ENCODE results near the gene MACROD2. TPM values are rescaled to one million over a fixed set of nuclear protein-coding genes. Genes with fewer than 3 reads are reported as not detected.

The MACROD2 gene
- total and polyA plus RNA-seq, 2 experiments from 2014 or later, result 2.8 to 4.3 TPM

DNA sequence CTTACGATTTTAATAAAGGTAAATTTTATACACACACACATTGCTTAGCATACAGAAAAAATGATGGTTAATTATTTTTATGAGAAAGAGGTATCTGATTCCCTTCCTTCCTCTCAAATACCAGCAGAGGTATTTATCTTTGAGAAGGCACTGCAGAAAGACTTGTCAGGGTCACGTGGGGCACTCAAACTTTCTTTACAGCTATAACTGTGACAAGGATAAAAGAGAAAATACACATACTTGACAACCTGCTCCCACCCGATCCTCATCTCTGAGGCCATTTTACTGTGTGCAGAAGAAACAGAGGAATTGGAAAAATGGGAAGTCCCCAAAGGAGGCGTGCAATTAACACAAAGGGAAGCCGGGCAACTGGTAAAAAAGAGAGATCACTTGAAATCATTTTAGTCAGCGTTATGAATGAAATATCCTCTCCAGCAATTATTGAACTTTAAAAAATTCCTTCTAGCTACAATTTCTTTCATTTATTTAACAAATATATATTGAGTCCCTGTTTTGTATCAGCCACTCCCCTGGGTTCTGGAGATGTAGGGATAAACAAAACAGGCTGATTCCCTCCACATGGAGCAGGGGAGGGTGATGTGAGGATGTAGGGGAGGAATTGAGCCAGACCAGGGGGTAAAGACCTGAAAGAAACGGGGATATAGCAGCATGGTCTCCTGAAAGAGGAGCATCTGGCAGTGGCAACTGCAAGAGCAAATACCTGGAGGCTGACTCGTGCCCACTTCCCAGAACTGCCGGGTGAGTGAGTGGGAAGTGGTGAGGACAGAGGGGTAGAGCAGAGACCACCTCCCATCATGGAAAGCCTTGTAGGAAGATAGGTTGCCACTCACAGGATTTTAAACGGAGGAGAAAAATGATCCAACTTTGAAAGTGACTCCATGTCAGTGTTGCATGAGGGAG, 2067.6 kb downstream of the MACROD2 start:
- peaks cover 4% of the 10 kb centered on the region for H3K27me3 Mint-ChIP-seq (ENCODE audit: insufficient read depth, low read depth, poor library complexity)
- H3K27ac Mint-ChIP-seq, result no peak overlapping the region
- H3K9me3 Mint-ChIP-seq, result peaks cover 2% of the 10 kb centered on the region; the same call in 1 of the 3 replicates
- TF ChIP-seq EZH2phosphoT487 (IDR thresholded peaks at IDR 0.05; ENCODE audit: unreplicated experiment), result no peak
- no peak for TF ChIP-seq NANOG (IDR thresholded peaks at IDR 0.05; ENCODE audit: borderline replicate concordance)
- TF ChIP-seq, protein P1, sequence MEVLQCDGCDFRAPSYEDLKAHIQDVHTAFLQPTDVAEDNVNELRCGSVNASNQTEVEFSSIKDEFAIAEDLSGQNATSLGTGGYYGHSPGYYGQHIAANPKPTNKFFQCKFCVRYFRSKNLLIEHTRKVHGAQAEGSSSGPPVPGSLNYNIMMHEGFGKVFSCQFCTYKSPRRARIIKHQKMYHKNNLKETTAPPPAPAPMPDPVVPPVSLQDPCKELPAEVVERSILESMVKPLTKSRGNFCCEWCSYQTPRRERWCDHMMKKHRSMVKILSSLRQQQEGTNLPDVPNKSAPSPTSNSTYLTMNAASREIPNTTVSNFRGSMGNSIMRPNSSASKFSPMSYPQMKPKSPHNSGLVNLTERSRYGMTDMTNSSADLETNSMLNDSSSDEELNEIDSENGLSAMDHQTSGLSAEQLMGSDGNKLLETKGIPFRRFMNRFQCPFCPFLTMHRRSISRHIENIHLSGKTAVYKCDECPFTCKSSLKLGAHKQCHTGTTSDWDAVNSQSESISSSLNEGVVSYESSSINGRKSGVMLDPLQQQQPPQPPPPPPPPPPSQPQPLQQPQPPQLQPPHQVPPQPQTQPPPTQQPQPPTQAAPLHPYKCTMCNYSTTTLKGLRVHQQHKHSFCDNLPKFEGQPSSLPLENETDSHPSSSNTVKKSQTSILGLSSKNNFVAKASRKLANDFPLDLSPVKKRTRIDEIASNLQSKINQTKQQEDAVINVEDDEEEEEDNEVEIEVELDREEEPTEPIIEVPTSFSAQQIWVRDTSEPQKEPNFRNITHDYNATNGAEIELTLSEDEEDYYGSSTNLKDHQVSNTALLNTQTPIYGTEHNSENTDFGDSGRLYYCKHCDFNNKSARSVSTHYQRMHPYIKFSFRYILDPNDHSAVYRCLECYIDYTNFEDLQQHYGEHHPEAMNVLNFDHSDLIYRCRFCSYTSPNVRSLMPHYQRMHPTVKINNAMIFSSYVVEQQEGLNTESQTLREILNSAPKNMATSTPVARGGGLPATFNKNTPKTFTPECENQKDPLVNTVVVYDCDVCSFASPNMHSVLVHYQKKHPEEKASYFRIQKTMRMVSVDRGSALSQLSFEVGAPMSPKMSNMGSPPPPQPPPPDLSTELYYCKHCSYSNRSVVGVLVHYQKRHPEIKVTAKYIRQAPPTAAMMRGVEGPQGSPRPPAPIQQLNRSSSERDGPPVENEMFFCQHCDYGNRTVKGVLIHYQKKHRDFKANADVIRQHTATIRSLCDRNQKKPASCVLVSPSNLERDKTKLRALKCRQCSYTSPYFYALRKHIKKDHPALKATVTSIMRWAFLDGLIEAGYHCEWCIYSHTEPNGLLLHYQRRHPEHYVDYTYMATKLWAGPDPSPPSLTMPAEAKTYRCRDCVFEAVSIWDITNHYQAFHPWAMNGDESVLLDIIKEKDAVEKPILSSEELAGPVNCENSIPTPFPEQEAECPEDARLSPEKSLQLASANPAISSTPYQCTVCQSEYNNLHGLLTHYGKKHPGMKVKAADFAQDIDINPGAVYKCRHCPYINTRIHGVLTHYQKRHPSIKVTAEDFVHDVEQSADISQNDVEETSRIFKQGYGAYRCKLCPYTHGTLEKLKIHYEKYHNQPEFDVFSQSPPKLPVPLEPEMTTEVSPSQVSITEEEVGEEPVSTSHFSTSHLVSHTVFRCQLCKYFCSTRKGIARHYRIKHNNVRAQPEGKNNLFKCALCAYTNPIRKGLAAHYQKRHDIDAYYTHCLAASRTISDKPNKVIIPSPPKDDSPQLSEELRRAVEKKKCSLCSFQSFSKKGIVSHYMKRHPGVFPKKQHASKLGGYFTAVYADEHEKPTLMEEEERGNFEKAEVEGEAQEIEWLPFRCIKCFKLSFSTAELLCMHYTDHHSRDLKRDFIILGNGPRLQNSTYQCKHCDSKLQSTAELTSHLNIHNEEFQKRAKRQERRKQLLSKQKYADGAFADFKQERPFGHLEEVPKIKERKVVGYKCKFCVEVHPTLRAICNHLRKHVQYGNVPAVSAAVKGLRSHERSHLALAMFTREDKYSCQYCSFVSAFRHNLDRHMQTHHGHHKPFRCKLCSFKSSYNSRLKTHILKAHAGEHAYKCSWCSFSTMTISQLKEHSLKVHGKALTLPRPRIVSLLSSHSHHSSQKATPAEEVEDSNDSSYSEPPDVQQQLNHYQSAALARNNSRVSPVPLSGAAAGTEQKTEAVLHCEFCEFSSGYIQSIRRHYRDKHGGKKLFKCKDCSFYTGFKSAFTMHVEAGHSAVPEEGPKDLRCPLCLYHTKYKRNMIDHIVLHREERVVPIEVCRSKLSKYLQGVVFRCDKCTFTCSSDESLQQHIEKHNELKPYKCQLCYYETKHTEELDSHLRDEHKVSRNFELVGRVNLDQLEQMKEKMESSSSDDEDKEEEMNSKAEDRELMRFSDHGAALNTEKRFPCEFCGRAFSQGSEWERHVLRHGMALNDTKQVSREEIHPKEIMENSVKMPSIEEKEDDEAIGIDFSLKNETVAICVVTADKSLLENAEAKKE (CRISPR knock-in tag; IDR thresholded peaks at IDR 0.05), result no peak
- TF ChIP-seq, protein P2, sequence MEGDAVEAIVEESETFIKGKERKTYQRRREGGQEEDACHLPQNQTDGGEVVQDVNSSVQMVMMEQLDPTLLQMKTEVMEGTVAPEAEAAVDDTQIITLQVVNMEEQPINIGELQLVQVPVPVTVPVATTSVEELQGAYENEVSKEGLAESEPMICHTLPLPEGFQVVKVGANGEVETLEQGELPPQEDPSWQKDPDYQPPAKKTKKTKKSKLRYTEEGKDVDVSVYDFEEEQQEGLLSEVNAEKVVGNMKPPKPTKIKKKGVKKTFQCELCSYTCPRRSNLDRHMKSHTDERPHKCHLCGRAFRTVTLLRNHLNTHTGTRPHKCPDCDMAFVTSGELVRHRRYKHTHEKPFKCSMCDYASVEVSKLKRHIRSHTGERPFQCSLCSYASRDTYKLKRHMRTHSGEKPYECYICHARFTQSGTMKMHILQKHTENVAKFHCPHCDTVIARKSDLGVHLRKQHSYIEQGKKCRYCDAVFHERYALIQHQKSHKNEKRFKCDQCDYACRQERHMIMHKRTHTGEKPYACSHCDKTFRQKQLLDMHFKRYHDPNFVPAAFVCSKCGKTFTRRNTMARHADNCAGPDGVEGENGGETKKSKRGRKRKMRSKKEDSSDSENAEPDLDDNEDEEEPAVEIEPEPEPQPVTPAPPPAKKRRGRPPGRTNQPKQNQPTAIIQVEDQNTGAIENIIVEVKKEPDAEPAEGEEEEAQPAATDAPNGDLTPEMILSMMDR (conservative IDR thresholded peaks at IDR 0.05; ENCODE audit: low read depth in 2 of 2), result no peak
- H3K36me3 Mint-ChIP-seq (ENCODE audit: low read depth), result no peaks in the 10 kb centered on the region
- H3K9me2 ChIP-seq (ENCODE audit: insufficient read depth), result peaks cover 29% of the 10 kb centered on the region
- no peaks in the 10 kb centered on the region for H3K27me3 ChIP-seq (ENCODE audit: insufficient read depth)
- no peak overlapping the region for H3K4me2 ChIP-seq
- peaks cover 39% of the 10 kb centered on the region for H3K4me1 Mint-ChIP-seq
- no peak overlapping the region for H3K4me3 Mint-ChIP-seq
- no peaks in the 10 kb centered on the region for H3K36me3 ChIP-seq (ENCODE audit: insufficient read depth)
- no peaks in the 10 kb centered on the region for H4K20me1 ChIP-seq (replicated peaks; ENCODE audit: insufficient read depth)
- peaks cover 22% of the 10 kb centered on the region for H3K4me1 ChIP-seq (ENCODE audit: insufficient read depth)
- H3K27ac ChIP-seq (ENCODE audit: low read depth), result no peak overlapping the region
- H2AFZ ChIP-seq, result no peak overlapping the region
- no peak overlapping the region for H3K4me3 ChIP-seq
- H3K79me2 ChIP-seq (replicated peaks; ENCODE audit: insufficient read depth), result no peaks in the 10 kb centered on the region
- DNase-seq (ENCODE audit: low spot score) (no peak), ATAC-seq (no peak)
- H3F3A ChIP-seq (replicated peaks; ENCODE audit: low read depth), result no peaks in the 10 kb centered on the region

All from GM23338 (cell line).